BE2C (cell line): ENCODE data around the gene SLX4IP.

ENCODE experiments used
- DNase-seq: peaks from one replicate; pipeline ENCODE4 v3.0.0-alpha.2; 2020
- H3K27me3 ChIP-seq: fragments of 250-450 bp; sonication (Bioruptor Pico); 2 replicates; pipeline ENCODE4 v1.5.1; 2020; ENCODE audit warnings: mild to moderate bottlenecking
- H3K36me3 ChIP-seq: fragments of 250-450 bp; sonication (Bioruptor Pico); 2 replicates; pipeline ENCODE4 v1.5.1; 2020; ENCODE audit warnings: mild to moderate bottlenecking
- H3K4me1 ChIP-seq: fragments of 250-450 bp; sonication (Bioruptor Pico); 2 replicates; pipeline ENCODE4 v1.5.1; 2020
- H3K4me3 ChIP-seq: 2 replicates; pipeline ENCODE4 v1.5.1; 2011; ENCODE audit warnings: low read depth, low read length
- H3K9me3 ChIP-seq: fragments of 250-450 bp; sonication (Bioruptor Pico); 2 replicates; pipeline ENCODE4 v1.5.1; 2020
- TF ChIP-seq, protein P1 (sequence below): IDR thresholded peaks from 2 replicates; pipeline ENCODE4 v1.5.1; 2012; ENCODE audit warnings: mild to moderate bottlenecking, low read depth, low read length

The SLX4IP gene

DNA sequence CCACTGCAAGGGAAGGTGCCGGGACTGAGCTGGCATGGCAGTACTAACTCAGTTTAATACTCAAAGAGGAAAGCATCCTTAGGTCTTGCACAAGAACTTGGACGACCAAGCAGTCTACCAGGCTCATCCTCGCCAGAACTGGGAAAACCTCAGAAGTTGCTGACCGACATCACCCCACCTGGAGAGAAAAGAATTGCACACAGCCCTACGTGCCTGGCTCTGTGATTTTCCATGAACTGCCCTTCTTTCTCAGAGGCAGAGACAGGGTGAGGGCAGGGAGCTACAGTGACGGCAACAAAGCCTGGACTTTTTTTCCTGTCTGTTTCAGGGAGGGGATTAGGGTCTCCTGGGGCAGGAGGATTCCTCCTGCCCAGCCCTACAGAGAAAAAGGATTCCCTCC, 230.7 kb downstream of the SLX4IP start:
- Histone ChIP-seq H3K4me3 (no peak overlapping the region), H3K36me3 (no peaks in the 10 kb centered on the region), H3K4me1 (no peaks in the 10 kb centered on the region), H3K27me3 (no peaks in the 10 kb centered on the region), H3K9me3 (no peaks in the 10 kb centered on the region)
- TF ChIP-seq, protein P1, sequence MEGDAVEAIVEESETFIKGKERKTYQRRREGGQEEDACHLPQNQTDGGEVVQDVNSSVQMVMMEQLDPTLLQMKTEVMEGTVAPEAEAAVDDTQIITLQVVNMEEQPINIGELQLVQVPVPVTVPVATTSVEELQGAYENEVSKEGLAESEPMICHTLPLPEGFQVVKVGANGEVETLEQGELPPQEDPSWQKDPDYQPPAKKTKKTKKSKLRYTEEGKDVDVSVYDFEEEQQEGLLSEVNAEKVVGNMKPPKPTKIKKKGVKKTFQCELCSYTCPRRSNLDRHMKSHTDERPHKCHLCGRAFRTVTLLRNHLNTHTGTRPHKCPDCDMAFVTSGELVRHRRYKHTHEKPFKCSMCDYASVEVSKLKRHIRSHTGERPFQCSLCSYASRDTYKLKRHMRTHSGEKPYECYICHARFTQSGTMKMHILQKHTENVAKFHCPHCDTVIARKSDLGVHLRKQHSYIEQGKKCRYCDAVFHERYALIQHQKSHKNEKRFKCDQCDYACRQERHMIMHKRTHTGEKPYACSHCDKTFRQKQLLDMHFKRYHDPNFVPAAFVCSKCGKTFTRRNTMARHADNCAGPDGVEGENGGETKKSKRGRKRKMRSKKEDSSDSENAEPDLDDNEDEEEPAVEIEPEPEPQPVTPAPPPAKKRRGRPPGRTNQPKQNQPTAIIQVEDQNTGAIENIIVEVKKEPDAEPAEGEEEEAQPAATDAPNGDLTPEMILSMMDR: no peak
- DNase-seq: no peak

GRCh38 chr20:10666221-10667076, 231.3 kb downstream of the SLX4IP start:
- H3K4me1 ChIP-seq: no peaks in the 10 kb centered on the region
- DNase-seq: no peak
- H3K4me3 ChIP-seq: no peak overlapping the region
- H3K9me3 ChIP-seq: no peaks in the 10 kb centered on the region
- H3K27me3 ChIP-seq: peaks cover 2% of the 10 kb centered on the region
- TF ChIP-seq, protein P1: no peak
- H3K36me3 ChIP-seq: no peaks in the 10 kb centered on the region

- Histone ChIP-seq H3K4me3 (no peak overlapping the region), H3K4me1 (no peaks in the 10 kb centered on the region), H3K36me3 (no peaks in the 10 kb centered on the region), H3K9me3 (no peaks in the 10 kb centered on the region), H3K27me3 (peaks cover 7% of the 10 kb centered on the region)
- TF ChIP-seq, protein P1: no peak
- no peak for DNase-seq
Observed at GRCh38 chr20:10667077-10667401, 231.9 kb downstream of the SLX4IP start.

- Histone ChIP-seq H3K9me3 (no peaks in the 10 kb centered on the region), H3K36me3 (no peaks in the 10 kb centered on the region), H3K27me3 (peaks cover 13% of the 10 kb centered on the region), H3K4me3 (no peak overlapping the region), H3K4me1 (peaks cover 6% of the 10 kb centered on the region; the same call in 1 of the 2 replicates)
- no peak for DNase-seq
- TF ChIP-seq, protein P1: no peak
Observed at GRCh38 chr20:10667560-10668167, 232.6 kb downstream of the SLX4IP start.

DNA sequence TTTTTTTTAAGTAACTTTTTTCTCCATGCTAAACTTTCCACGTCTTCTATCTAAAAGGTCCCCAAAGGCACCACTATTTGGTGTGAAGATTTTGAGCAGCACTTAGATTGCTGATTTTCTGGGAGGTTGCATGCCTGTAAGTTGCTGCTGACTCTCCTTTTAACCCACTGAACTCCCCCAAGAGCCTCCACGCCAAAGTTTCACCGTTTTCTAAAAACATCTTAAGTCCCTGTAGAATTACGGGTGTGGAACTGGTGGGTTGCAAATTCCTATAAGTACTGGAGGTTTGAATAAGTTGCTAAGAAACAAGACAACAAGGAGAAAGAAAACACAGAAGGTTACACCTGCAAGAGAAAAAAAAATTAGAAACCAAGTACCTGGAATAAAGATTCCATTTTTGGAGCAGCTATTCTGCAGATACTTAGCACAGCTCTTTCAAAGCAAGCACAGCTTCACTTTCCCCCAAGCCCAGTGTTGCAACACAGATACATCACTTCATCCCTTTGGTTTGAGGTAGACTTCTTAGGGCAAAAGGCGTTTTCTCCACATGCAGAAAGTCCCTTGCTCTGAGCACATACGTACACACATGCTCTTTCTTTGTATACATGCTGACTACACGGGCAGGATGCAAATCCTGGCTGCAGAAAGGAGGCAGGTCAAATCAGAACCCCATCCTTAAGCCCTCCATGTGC, 233.7 kb downstream of the SLX4IP start:
- H3K4me1 ChIP-seq: peaks cover 7% of the 10 kb centered on the region; the same call in 1 of the 2 replicates

More for the DNA sequence above, 233.7 kb downstream of the SLX4IP start:
- Histone ChIP-seq H3K36me3 (no peaks in the 10 kb centered on the region), H3K9me3 (no peaks in the 10 kb centered on the region), H3K27me3 (peaks cover 23% of the 10 kb centered on the region), H3K4me3 (no peak overlapping the region)
- no peak for DNase-seq
- TF ChIP-seq, protein P1: no peak
